Osteocyte (in vitro differentiated cells): ENCODE data around the gene HAGHL. TPM values are rescaled to one million over a fixed set of nuclear protein-coding genes. Genes with fewer than 3 reads are reported as not detected.
A peak's percentile ranks its signal among the peaks of the same experiment; 100 is the strongest.

Source experiments
- DNase-seq: peaks from one replicate; pipeline ENCODE4 v3.0.0; 2021; ENCODE audit warnings: mixed read lengths; ENCODE audit not compliant: unreplicated experiment; ENCODE audit errors: extremely low spot score
- H3K27ac Mint-ChIP-seq: one replicate; pipeline ENCODE4 v1.8.0; 2021; ENCODE audit warnings: mild to moderate bottlenecking, mixed read lengths; ENCODE audit not compliant: unreplicated experiment
- H3K27me3 Mint-ChIP-seq: one replicate; pipeline ENCODE4 v1.8.0; 2021; ENCODE audit warnings: mixed read lengths; ENCODE audit not compliant: unreplicated experiment
- H3K36me3 Mint-ChIP-seq: one replicate; pipeline ENCODE4 v1.8.0; 2021; ENCODE audit warnings: mixed read lengths; ENCODE audit not compliant: unreplicated experiment
- H3K4me1 Mint-ChIP-seq: one replicate; pipeline ENCODE4 v1.8.0; 2021; ENCODE audit warnings: mixed read lengths; ENCODE audit not compliant: unreplicated experiment
- H3K4me3 Mint-ChIP-seq: one replicate; pipeline ENCODE4 v1.8.0; 2021; ENCODE audit warnings: mild to moderate bottlenecking, moderate library complexity, mixed read lengths; ENCODE audit not compliant: unreplicated experiment
- H3K9me3 Mint-ChIP-seq: one replicate; pipeline ENCODE4 v1.8.0; 2021; ENCODE audit warnings: mixed read lengths; ENCODE audit not compliant: unreplicated experiment
- CTCF ChIP-seq: fragments of 200-600 bp; sonication (generic); IDR thresholded peaks from 2 replicates; pipeline ENCODE4 v1.5.0; 2021; ENCODE audit warnings: antibody characterized with exemption, mild to moderate bottlenecking, moderate library complexity
- total RNA-seq: library from RNA; stranded (reverse); gene quantifications from 2 replicates; pipeline ENCODE4 v1.2.1, GENCODE V29; 2021

The HAGHL gene
- total RNA-seq, 1 donor from 2014 or later: 17.3 TPM

DNA sequence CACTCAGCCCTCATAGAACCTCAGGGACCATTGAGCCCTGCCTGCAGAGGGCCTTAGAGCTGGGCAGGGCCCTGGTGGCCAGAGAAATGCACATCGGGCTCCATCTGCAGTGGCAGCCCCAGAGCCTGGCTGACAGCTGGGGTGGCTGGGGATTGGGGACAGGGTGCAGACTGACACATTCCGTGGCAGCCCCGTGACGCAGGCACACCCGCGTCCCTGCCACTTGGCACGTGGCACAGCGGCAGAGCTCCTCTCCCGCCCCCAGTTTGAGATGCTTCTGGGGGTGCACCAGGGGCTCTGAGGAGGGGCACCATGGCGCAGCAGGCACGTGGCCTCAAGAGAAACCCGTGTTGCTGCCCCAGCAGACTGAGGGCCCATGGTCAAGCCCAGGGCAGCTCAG is 23.5 kb upstream of the HAGHL start:
- no peak overlapping the region for H3K4me3 Mint-ChIP-seq
- H3K4me1 Mint-ChIP-seq: peaks cover 10% of the 10 kb centered on the region
- H3K27me3 Mint-ChIP-seq: peaks cover 43% of the 10 kb centered on the region
- H3K9me3 Mint-ChIP-seq: no peaks in the 10 kb centered on the region
- no peaks in the 10 kb centered on the region for H3K36me3 Mint-ChIP-seq
- DNase-seq: no peak
- H3K27ac Mint-ChIP-seq: no peak overlapping the region
- no peak for TF ChIP-seq CTCF

DNA sequence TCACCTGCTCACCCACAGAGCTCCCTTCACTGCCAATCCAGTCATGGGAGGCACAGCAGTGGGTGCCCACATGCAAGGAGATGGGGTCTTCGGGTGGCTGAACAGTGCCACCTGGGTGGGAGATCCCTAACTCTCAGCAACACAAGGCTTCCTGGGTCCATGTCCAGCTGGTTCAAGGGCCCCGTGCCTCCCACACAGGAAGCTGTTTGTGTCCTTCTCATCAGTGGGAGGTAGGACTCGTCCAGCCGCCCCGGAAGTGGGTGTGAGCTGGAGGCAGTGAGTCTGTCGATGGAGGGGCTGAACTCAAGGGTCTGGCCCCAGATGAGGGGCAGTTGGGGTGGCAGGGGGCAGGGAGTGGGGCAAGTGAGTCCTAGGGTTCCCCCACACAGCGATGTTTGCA is 22.9 kb upstream of the HAGHL start:
- H3K27me3 Mint-ChIP-seq: peaks cover 45% of the 10 kb centered on the region
- no peak for TF ChIP-seq CTCF
- no peak for DNase-seq
- no peak overlapping the region for H3K4me3 Mint-ChIP-seq
- H3K27ac Mint-ChIP-seq: no peak overlapping the region
- H3K36me3 Mint-ChIP-seq: no peaks in the 10 kb centered on the region
- no peaks in the 10 kb centered on the region for H3K9me3 Mint-ChIP-seq
- H3K4me1 Mint-ChIP-seq: peaks cover 10% of the 10 kb centered on the region

DNA sequence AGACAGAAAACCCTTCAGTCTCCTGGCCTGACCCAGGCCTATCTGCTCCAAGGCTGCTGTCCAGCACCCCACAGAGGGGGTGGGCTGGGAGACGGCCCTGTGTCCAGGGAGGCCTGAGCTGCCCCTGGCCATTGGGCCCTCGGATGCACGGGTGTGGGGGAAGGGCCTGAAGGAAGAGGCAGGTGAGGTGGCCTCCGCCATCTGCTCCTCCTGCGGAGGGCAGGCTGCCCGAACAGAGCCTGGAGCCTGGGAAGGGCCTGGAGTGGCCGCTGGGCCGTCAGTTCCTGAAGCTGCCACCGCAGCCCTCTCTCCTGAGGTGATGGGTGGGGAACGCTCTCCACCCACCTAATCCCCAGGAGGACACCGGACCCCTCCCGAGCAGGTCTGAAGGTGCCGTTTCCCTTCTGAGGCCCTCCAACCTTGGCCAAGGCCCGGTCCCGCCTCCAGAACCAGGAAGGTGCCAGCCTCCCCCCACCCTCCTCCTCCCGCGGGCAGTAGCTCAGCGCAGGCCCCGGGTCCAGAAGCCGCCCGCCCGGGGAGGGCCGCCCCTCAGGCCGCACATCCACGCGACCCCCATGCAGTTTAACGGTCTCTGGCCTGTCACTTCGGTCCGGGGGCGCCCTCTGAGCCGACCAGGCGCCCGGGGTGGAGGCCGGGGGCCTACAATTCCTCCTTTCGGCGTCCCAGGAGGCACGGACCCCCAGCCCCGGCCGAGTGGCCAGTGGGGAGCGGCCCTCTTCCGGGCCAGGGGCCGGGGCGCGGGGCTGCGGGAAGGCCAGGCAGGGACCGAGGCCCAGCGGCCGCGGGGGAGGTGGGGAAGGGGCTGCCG is 22.1 kb upstream of the HAGHL start:
- Mint-ChIP-seq H3K27me3 (peaks cover 45% of the 10 kb centered on the region), H3K4me3 (no peak overlapping the region), H3K27ac (no peak overlapping the region), H3K4me1 (peaks cover 14% of the 10 kb centered on the region), H3K36me3 (no peaks in the 10 kb centered on the region), H3K9me3 (no peaks in the 10 kb centered on the region)
- no peak for TF ChIP-seq CTCF
- DNase-seq: no peak

DNA sequence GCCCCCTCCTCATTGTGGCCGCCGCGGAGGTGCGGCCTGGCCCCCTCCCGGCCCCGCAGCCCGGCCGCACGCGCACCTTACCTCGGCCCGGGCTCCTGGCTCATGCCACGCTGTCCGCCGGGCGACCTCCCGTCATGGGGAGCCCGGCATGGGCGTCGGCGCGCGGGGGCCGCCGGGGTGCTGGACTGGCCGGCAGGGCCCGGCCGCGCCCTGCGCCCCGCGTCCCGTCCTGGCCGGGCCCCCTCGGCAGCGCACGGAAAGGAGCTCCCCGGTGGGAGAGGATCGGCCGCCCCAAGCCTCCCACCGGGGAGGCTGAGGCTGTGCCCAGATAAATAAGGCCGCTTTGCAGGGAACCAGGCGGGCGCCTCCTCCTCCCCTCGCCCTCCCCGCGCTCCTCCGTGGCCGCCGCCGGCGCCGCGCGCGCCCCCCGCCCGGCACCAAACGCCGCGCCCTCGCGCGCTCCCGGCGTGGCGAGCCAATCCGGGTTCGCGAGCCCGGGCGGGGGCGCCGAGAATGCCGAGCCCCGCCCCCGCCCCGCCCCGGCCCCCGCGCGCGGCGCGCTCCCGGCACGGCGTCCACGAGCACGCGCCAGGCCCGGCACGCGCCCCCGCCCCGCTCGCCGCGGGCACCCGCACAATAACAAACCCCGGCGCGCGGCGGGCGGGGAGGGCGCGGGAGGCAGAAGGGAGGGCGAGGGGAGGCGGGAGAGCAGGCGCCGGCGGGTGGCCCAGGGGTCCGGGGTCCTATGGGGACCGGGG is 21.3 kb upstream of the HAGHL start, which contains the start of gene FBXL16:
Gene FBXL16, minus strand, starts transcription at position 371 of the 758 bp plus-strand sequence. CDS start 8,396 bp downstream, outside the sequence.
- Mint-ChIP-seq H3K4me1 (peaks cover 20% of the 10 kb centered on the region), H3K4me3 (peak within 1 kb of the TSS; percentile 47), H3K36me3 (no peaks in the 10 kb centered on the region), H3K9me3 (no peaks in the 10 kb centered on the region), H3K27me3 (peaks cover 44% of the 10 kb centered on the region), H3K27ac (no peak within 1 kb of the TSS)
- no peak for TF ChIP-seq CTCF
- DNase-seq: no peak
